Esophagus muscularis mucosa (tissue), 4 donors: ENCODE measurements around the gene ZBTB16.

ENCODE experiments used
- EP300 ChIP-seq: sonication (generic); formaldehyde crosslinking; IDR thresholded peaks from one replicate; pipeline ENCODE4 v1.6.1; 2017; ENCODE audit warnings: antibody characterized with exemption
- POLR2A ChIP-seq: fragments of 450-650 bp; IDR thresholded peaks from one replicate; pipeline ENCODE4 v1.6.1; 2017; ENCODE audit warnings: antibody characterized with exemption, moderate library complexity, mild to moderate bottlenecking, low read depth
- POLR2AphosphoS5 ChIP-seq, 2 donors: sonication (generic); formaldehyde crosslinking; IDR thresholded peaks; one replicate each; pipeline ENCODE4 v1.6.1; 2017; ENCODE audit warnings: antibody characterized with exemption in 2 of 2
- TF ChIP-seq, protein P1 (sequence below), 3 experiments: fragments of 200-600 bp in 2 of 3; fragments of 450-650 bp in 1 of 3; sonication (generic) in 2 of 3; IDR thresholded peaks; one replicate each; pipeline ENCODE4 v1.5.1; 2017 to 2019; ENCODE audit warnings: antibody characterized with exemption in 3 of 3, mild to moderate bottlenecking in 2 of 3, moderate library complexity in 1 of 3

DNA sequence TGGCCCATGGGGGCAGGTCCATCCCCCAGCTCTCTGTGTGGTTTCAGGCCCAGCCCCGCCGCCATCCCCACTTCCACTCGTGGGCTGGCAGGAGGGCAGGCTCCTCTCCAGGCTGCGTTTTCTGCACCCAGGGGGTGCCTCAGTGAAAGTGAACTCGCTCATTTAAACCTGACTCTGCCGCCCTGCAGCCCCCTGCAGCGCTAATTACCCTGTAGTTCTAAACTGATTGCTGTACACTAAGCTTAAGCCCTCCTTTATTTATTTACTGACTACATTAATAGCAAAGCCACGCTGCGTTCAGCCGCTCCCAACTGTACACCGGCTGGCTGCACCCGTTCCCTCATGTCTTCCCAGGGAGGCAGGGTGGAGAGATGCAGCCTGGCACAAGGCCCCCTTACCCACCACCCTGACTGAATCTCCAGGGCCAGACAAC, 200.1 kb downstream of the ZBTB16 start:
- TF ChIP-seq, protein P1, sequence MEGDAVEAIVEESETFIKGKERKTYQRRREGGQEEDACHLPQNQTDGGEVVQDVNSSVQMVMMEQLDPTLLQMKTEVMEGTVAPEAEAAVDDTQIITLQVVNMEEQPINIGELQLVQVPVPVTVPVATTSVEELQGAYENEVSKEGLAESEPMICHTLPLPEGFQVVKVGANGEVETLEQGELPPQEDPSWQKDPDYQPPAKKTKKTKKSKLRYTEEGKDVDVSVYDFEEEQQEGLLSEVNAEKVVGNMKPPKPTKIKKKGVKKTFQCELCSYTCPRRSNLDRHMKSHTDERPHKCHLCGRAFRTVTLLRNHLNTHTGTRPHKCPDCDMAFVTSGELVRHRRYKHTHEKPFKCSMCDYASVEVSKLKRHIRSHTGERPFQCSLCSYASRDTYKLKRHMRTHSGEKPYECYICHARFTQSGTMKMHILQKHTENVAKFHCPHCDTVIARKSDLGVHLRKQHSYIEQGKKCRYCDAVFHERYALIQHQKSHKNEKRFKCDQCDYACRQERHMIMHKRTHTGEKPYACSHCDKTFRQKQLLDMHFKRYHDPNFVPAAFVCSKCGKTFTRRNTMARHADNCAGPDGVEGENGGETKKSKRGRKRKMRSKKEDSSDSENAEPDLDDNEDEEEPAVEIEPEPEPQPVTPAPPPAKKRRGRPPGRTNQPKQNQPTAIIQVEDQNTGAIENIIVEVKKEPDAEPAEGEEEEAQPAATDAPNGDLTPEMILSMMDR (IDR thresholded peaks at IDR 0.05): no peak
- TF ChIP-seq POLR2AphosphoS5 (IDR thresholded peaks at IDR 0.05) (no peak), EP300 (no peak), POLR2A (no peak)
